Measurements from ENCODE around the gene SF3B4. TPM values are rescaled to one million over a fixed set of nuclear protein-coding genes. Genes with fewer than 3 reads are reported as not detected.

SF3B4 gene
- total RNA-seq, 4 donors from 2014 or later = 14.9 to 21.6 (median 18.3) TPM

- H3K4me3 ChIP-seq (ENCODE audit: low read depth, poor library complexity, severe bottlenecking) = no peak overlapping the region
- peak in 1 of 2 donors; percentile 73 for DNase-seq (ENCODE audit: low spot score in 2 of 2)
- intact Hi-C loops (cut with DNase I; ENCODE audit: low total_unique reads) = loop anchor here (5.0 kb wide), 1 partner anchor 39 kb away; no protein-coding TSS in a partner anchor
- no peak for TF ChIP-seq CTCF (IDR thresholded peaks at IDR 0.05)
- no peak for TF ChIP-seq POLR2A (IDR thresholded peaks at IDR 0.05)
- 82 to 91% methylated on average over 13 of the region's 13 CpGs for WGBS, 2 donors
These were observed 3.7 kb upstream of the SF3B4 start for GRCh38 chr1:149931212-149931790.

- intact Hi-C loops (cut with DNase I; ENCODE audit: low total_unique reads) = loop anchor here (5.0 kb wide), 1 partner anchor 38 kb away; no protein-coding TSS in a partner anchor
- no peak overlapping the region for H3K4me3 ChIP-seq (ENCODE audit: low read depth, poor library complexity, severe bottlenecking)
- peak in 1 of 2 donors; percentile 15 for DNase-seq (ENCODE audit: low spot score in 2 of 2)
- WGBS, 2 donors = 83 to 84% methylated on average over 2 of the region's 2 CpGs
- TF ChIP-seq POLR2A (IDR thresholded peaks at IDR 0.05) = no peak
- no peak for TF ChIP-seq CTCF (IDR thresholded peaks at IDR 0.05)
These were observed 2.3 kb upstream of the SF3B4 start for GRCh38 chr1:149929856-149930255.

GRCh38 chr1:149928401-149928724, 760 bp upstream of the SF3B4 start:
- no peak for DNase-seq (ENCODE audit: low spot score in 2 of 2)
- intact Hi-C loops (cut with DNase I; ENCODE audit: low total_unique reads) = no loop called here
- TF ChIP-seq CTCF (IDR thresholded peaks at IDR 0.05) = no peak
- TF ChIP-seq POLR2A (IDR thresholded peaks at IDR 0.05) = no peak
- peak overlapping the region; percentile 69 for H3K4me3 ChIP-seq (ENCODE audit: low read depth, poor library complexity, severe bottlenecking)
- 0 to 43% methylated on average over 1 of the region's 1 CpG for WGBS, 2 donors

- WGBS, 2 donors = 2 to 6% methylated on average over 10 of the region's 10 CpGs
- TF ChIP-seq CTCF (IDR thresholded peaks at IDR 0.05) = no peak
- no peak for TF ChIP-seq POLR2A (IDR thresholded peaks at IDR 0.05)
- intact Hi-C loops (cut with DNase I; ENCODE audit: low total_unique reads) = no loop called here
- peak overlapping the region; percentile 69 for H3K4me3 ChIP-seq (ENCODE audit: low read depth, poor library complexity, severe bottlenecking)
- DNase-seq (ENCODE audit: low spot score in 2 of 2) = no peak
These were observed 494 bp downstream of the SF3B4 start for GRCh38 chr1:149927056-149927562.

GRCh38 chr1:149926296-149926695, 1.3 kb downstream of the SF3B4 start:
- 89 to 90% methylated on average over 9 of the region's 9 CpGs for WGBS, 2 donors
- no peak for DNase-seq (ENCODE audit: low spot score in 2 of 2)
- TF ChIP-seq CTCF (IDR thresholded peaks at IDR 0.05) (no peak), POLR2A (IDR thresholded peaks at IDR 0.05) (no peak)
- intact Hi-C loops (cut with DNase I; ENCODE audit: low total_unique reads) = no loop called here
- H3K4me3 ChIP-seq (ENCODE audit: low read depth, poor library complexity, severe bottlenecking) = no peak overlapping the region

GRCh38 chr1:149925751-149926150, 1.9 kb downstream of the SF3B4 start:
- intact Hi-C loops (cut with DNase I; ENCODE audit: low total_unique reads) = no loop called here
- no peak for DNase-seq (ENCODE audit: low spot score in 2 of 2)
- H3K4me3 ChIP-seq (ENCODE audit: low read depth, poor library complexity, severe bottlenecking) = no peak overlapping the region
- TF ChIP-seq CTCF (IDR thresholded peaks at IDR 0.05) (no peak), POLR2A (IDR thresholded peaks at IDR 0.05) (no peak)
- 84 to 89% methylated on average over 2 of the region's 2 CpGs for WGBS, 2 donors

Data from lower leg skin (tissue), 4 donors.